WTC11 (cell line): ENCODE results near the gene RYR2. TPM values are rescaled to one million over a fixed set of nuclear protein-coding genes. Genes with fewer than 3 reads are reported as not detected.

Source experiments
- ATAC-seq: fragments of 200-7000 bp; cut with Tn5 transposase; 2 replicates; pipeline ENCODE4 v1.10.0; 2021; ENCODE audit warnings: mild to moderate bottlenecking, moderate library complexity
- CTCF ChIA-PET: fragments of 300-600 bp; sonication (Branson Sonifier 250); formaldehyde crosslinking; loops from one replicate; lab custom pipeline; 2021; ENCODE audit warnings: antibody characterized with exemption; lab: Charles Lee
- POLR2A ChIA-PET: fragments of 350-600 bp; sonication (Branson Sonifier 250); formaldehyde crosslinking; loops from one replicate; lab custom pipeline; 2021; ENCODE audit warnings: antibody characterized with exemption; lab: Charles Lee
- DNase-seq: peaks from one replicate; pipeline ENCODE4 v3.0.0; 2021; ENCODE audit warnings: low spot score
- H3K27ac Mint-ChIP-seq: 2 replicates; pipeline ENCODE4 v1.8.0; 2021; ENCODE audit warnings: mixed read lengths
- H3K27me3 Mint-ChIP-seq: 2 replicates; pipeline ENCODE4 v1.8.0; 2021; ENCODE audit warnings: low read depth, mild to moderate bottlenecking, moderate library complexity, mixed read lengths
- H3K36me3 Mint-ChIP-seq: 2 replicates; pipeline ENCODE4 v1.8.0; 2021; ENCODE audit warnings: mixed read lengths
- H3K4me1 Mint-ChIP-seq: 2 replicates; pipeline ENCODE4 v1.8.0; 2022; ENCODE audit warnings: mixed read lengths
- H3K4me3 Mint-ChIP-seq: 2 replicates; pipeline ENCODE4 v1.8.0; 2021; ENCODE audit warnings: mild to moderate bottlenecking, moderate library complexity, mixed read lengths
- H3K9me3 Mint-ChIP-seq: 2 replicates; pipeline ENCODE4 v1.8.0; 2021; ENCODE audit warnings: mixed read lengths
- CBFB ChIP-seq: sonication (generic); formaldehyde crosslinking; IDR thresholded peaks from 2 replicates; pipeline ENCODE4 v1.8.1; 2022; ENCODE audit warnings: mild to moderate bottlenecking, low read depth, missing genetic modification reagents
- GRHL2 ChIP-seq: fragments of 250-450 bp; sonication (Bioruptor Pico); IDR thresholded peaks from 2 replicates; pipeline ENCODE4 v1.8.0; 2022; ENCODE audit warnings: mild to moderate bottlenecking, moderate library complexity; ENCODE audit not compliant: insufficient replicate concordance, severe bottlenecking
- IRF1 ChIP-seq: sonication (generic); formaldehyde crosslinking; IDR thresholded peaks from 2 replicates; pipeline ENCODE4 v1.8.0; 2023; ENCODE audit warnings: missing genetic modification reagents
- IRF2 ChIP-seq: sonication (generic); formaldehyde crosslinking; IDR thresholded peaks from 2 replicates; pipeline ENCODE4 v1.8.0; 2022; ENCODE audit warnings: low read depth, missing genetic modification reagents, borderline replicate concordance
- JUN ChIP-seq: sonication (generic); formaldehyde crosslinking; IDR thresholded peaks from 2 replicates; pipeline ENCODE4 v1.8.0; 2023; ENCODE audit warnings: mild to moderate bottlenecking, missing genetic modification reagents
- KAT7 ChIP-seq: sonication (generic); formaldehyde crosslinking; IDR thresholded peaks from 2 replicates; pipeline ENCODE4 v1.8.1; 2023; ENCODE audit warnings: missing genetic modification reagents, mild to moderate bottlenecking, borderline replicate concordance
- MLX ChIP-seq: sonication (generic); formaldehyde crosslinking; IDR thresholded peaks from 2 replicates; pipeline ENCODE4 v1.8.1; 2023; ENCODE audit warnings: mild to moderate bottlenecking, missing genetic modification reagents, moderate library complexity
- NR2C2 ChIP-seq: sonication (generic); formaldehyde crosslinking; IDR thresholded peaks from 2 replicates; pipeline ENCODE4 v1.8.0; 2022; ENCODE audit warnings: mild to moderate bottlenecking, missing genetic modification reagents
- SMAD3 ChIP-seq: sonication (generic); formaldehyde crosslinking; IDR thresholded peaks from 2 replicates; pipeline ENCODE4 v1.8.0; 2022; ENCODE audit warnings: missing genetic modification reagents, mild to moderate bottlenecking, borderline replicate concordance
- TEAD4 ChIP-seq: sonication (generic); formaldehyde crosslinking; IDR thresholded peaks from 2 replicates; pipeline ENCODE4 v1.8.0; 2022; ENCODE audit warnings: mild to moderate bottlenecking, missing genetic modification reagents
- USF1 ChIP-seq: sonication (generic); formaldehyde crosslinking; IDR thresholded peaks from 2 replicates; pipeline ENCODE4 v1.8.0; 2022; ENCODE audit warnings: mild to moderate bottlenecking, missing genetic modification reagents
- USF2 ChIP-seq: sonication (generic); formaldehyde crosslinking; IDR thresholded peaks from 2 replicates; pipeline ENCODE4 v1.8.1; 2023; ENCODE audit warnings: mild to moderate bottlenecking, missing genetic modification reagents, moderate library complexity
- ZNF317 ChIP-seq: sonication (generic); formaldehyde crosslinking; IDR thresholded peaks from 2 replicates; pipeline ENCODE4 v1.8.1; 2023; ENCODE audit warnings: low read depth, mild to moderate bottlenecking, moderate library complexity, missing genetic modification reagents, borderline replicate concordance
- ZNF396 ChIP-seq: fragments of 250-450 bp; sonication (Bioruptor Pico); IDR thresholded peaks from 2 replicates; pipeline ENCODE4 v1.8.0; 2021; ENCODE audit warnings: mild to moderate bottlenecking, moderate library complexity, borderline replicate concordance
- ZNF416 ChIP-seq: fragments of 250-450 bp; sonication (Bioruptor Pico); IDR thresholded peaks from 2 replicates; pipeline ENCODE4 v1.9.0; 2021; ENCODE audit warnings: mild to moderate bottlenecking, inconsistent platforms
- ZNF423 ChIP-seq: fragments of 250-450 bp; sonication (Bioruptor Pico); IDR thresholded peaks from 2 replicates; pipeline ENCODE4 v2.1.2; 2022; ENCODE audit warnings: mild to moderate bottlenecking, moderate library complexity
- ZNF512 ChIP-seq: sonication (generic); formaldehyde crosslinking; IDR thresholded peaks from 2 replicates; pipeline ENCODE4 v1.8.1; 2022; ENCODE audit warnings: missing genetic modification reagents, borderline replicate concordance
- ZSCAN18 ChIP-seq: fragments of 250-450 bp; sonication (Bioruptor Pico); IDR thresholded peaks from 2 replicates; pipeline ENCODE4 v2.1.2; 2022; ENCODE audit warnings: mild to moderate bottlenecking, moderate library complexity
- total RNA-seq: library from RNA; stranded (reverse); gene quantifications from 3 replicates; pipeline ENCODE4 v1.2.3, GENCODE V29; 2021
- TF ChIP-seq, protein P1 (sequence below): sonication (generic); formaldehyde crosslinking; IDR thresholded peaks from 2 replicates; pipeline ENCODE4 v1.8.0; 2023; ENCODE audit warnings: missing genetic modification reagents, mild to moderate bottlenecking, borderline replicate concordance
- TF ChIP-seq, protein P2 (sequence below): sonication (generic); formaldehyde crosslinking; IDR thresholded peaks from 2 replicates; pipeline ENCODE4 v1.8.1; 2022; ENCODE audit warnings: mild to moderate bottlenecking, missing genetic modification reagents, moderate library complexity, borderline replicate concordance

Gene RYR2
- total RNA-seq, 1 experiment from 2014 or later = 7.9 TPM

DNA sequence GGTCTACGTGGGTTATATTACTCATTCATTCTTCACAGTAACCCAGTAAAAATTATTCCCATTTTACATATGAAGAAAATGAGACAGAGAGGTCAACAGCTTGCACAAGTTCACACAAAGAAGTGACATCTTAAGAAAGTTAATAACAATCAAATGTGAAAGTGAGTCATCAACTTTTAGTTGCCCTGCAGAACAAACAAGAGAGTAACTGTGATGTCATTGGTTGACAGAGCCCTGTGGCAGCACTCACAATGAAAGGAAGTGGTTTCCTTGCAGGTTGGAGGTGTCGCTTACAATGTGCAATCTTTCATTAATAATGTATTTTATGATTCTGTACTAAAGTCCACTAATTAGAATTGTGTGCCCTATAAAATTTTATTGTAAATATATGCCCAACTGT is 369.6 kb downstream of the RYR2 start (continued):
- TF ChIP-seq MLX = no peak
- TF ChIP-seq IRF1 (CRISPR knock-in tag) = no peak
- no peak for TF ChIP-seq ZNF317 (CRISPR knock-in tag)

GRCh38 chr1:237416924-237417655 is 375.1 kb downstream of the RYR2 start:
- Mint-ChIP-seq H3K36me3 (peaks cover 3% of the 10 kb centered on the region; the same call in 1 of the 2 replicates), H3K27ac (no peak overlapping the region; the same call in 1 of the 2 replicates), H3K4me1 (peaks cover 11% of the 10 kb centered on the region), H3K27me3 (no peaks in the 10 kb centered on the region), H3K9me3 (no peaks in the 10 kb centered on the region), H3K4me3 (no peak overlapping the region)
- ChIA-PET POLR2A (no interaction called here), CTCF (no interaction called here)
- no peak for DNase-seq
- no peak for ATAC-seq
- TF ChIP-seq ZSCAN18 (CRISPR knock-in tag) (no peak), USF1 (CRISPR knock-in tag) (no peak), ZNF423 (CRISPR knock-in tag) (no peak), TEAD4 (CRISPR knock-in tag) (no peak), ZNF416 (CRISPR knock-in tag) (no peak), ZNF512 (CRISPR knock-in tag) (no peak), GRHL2 (CRISPR knock-in tag) (no peak), NR2C2 (CRISPR knock-in tag) (no peak), IRF2 (CRISPR knock-in tag) (no peak), KAT7 (no peak), USF2 (CRISPR knock-in tag) (no peak), JUN (CRISPR knock-in tag) (no peak), ZNF396 (CRISPR knock-in tag) (no peak), SMAD3 (CRISPR knock-in tag) (no peak), CBFB (CRISPR knock-in tag) (no peak)
- TF ChIP-seq, protein P1, sequence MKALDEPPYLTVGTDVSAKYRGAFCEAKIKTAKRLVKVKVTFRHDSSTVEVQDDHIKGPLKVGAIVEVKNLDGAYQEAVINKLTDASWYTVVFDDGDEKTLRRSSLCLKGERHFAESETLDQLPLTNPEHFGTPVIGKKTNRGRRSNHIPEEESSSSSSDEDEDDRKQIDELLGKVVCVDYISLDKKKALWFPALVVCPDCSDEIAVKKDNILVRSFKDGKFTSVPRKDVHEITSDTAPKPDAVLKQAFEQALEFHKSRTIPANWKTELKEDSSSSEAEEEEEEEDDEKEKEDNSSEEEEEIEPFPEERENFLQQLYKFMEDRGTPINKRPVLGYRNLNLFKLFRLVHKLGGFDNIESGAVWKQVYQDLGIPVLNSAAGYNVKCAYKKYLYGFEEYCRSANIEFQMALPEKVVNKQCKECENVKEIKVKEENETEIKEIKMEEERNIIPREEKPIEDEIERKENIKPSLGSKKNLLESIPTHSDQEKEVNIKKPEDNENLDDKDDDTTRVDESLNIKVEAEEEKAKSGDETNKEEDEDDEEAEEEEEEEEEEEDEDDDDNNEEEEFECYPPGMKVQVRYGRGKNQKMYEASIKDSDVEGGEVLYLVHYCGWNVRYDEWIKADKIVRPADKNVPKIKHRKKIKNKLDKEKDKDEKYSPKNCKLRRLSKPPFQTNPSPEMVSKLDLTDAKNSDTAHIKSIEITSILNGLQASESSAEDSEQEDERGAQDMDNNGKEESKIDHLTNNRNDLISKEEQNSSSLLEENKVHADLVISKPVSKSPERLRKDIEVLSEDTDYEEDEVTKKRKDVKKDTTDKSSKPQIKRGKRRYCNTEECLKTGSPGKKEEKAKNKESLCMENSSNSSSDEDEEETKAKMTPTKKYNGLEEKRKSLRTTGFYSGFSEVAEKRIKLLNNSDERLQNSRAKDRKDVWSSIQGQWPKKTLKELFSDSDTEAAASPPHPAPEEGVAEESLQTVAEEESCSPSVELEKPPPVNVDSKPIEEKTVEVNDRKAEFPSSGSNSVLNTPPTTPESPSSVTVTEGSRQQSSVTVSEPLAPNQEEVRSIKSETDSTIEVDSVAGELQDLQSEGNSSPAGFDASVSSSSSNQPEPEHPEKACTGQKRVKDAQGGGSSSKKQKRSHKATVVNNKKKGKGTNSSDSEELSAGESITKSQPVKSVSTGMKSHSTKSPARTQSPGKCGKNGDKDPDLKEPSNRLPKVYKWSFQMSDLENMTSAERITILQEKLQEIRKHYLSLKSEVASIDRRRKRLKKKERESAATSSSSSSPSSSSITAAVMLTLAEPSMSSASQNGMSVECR (CRISPR knock-in tag) = no peak
- TF ChIP-seq, protein P2, sequence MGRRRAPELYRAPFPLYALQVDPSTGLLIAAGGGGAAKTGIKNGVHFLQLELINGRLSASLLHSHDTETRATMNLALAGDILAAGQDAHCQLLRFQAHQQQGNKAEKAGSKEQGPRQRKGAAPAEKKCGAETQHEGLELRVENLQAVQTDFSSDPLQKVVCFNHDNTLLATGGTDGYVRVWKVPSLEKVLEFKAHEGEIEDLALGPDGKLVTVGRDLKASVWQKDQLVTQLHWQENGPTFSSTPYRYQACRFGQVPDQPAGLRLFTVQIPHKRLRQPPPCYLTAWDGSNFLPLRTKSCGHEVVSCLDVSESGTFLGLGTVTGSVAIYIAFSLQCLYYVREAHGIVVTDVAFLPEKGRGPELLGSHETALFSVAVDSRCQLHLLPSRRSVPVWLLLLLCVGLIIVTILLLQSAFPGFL (CRISPR knock-in tag) = no peak
